Tibial artery (tissue), 4 donors: ENCODE measurements around the gene CDKN2B-AS1.
A peak's percentile ranks its signal among the peaks of the same experiment; 100 is the strongest.

Experiments used
- DNase-seq, 2 donors: peaks; one replicate each; pipeline ENCODE4 v3.0.0-alpha.2; 2019
- H3K27ac ChIP-seq, 2 donors: fragments of 200-600 bp; sonication (generic) in 1 of 2; 1 replicate in 1 of 2; 2 replicates in 1 of 2; pipeline ENCODE4 v1.5.1; 2018 to 2019; ENCODE audit warnings: mild to moderate bottlenecking in 1 of 2
- H3K27me3 ChIP-seq, 2 donors: fragments of 200-600 bp; sonication (generic) in 1 of 2; one replicate each; pipeline versions ENCODE4 v1.5.1 to v1.6.0; 2016 to 2019
- H3K36me3 ChIP-seq, 3 donors: fragments of 200-600 bp; sonication (generic) in 2 of 3; one replicate each; pipeline ENCODE4 v1.5.1; 2016 to 2019; ENCODE audit warnings: mild to moderate bottlenecking in 2 of 3
- H3K4me1 ChIP-seq, 4 donors: fragments of 200-600 bp; sonication (generic) in 2 of 4; 1 replicate in 3 of 4; 2 replicates in 1 of 4; pipeline ENCODE4 v1.5.1; 2016 to 2019
- H3K4me3 ChIP-seq, 2 donors: fragments of 200-600 bp; sonication (generic) in 1 of 2; 1 replicate in 1 of 2; 2 replicates in 1 of 2; pipeline ENCODE4 v1.5.1; 2018 to 2019; ENCODE audit warnings: mild to moderate bottlenecking in 2 of 2
- H3K9me3 ChIP-seq, 3 donors: fragments of 200-600 bp; sonication (generic) in 1 of 3; one replicate each; pipeline ENCODE4 v1.5.1; 2016 to 2019
- CTCF ChIP-seq, 2 experiments: fragments of 200-600 bp in 1 of 2; fragments of 450-650 bp in 1 of 2; IDR thresholded peaks; one replicate each; pipeline ENCODE4 v1.5.1; 2017 to 2019; ENCODE audit warnings: antibody characterized with exemption in 2 of 2, mild to moderate bottlenecking in 1 of 2, moderate library complexity in 1 of 2
- intact Hi-C: fragments of 100-400 bp; cut with DNase I; formaldehyde crosslinking; loops from one replicate; pipeline ENCODE4 v1.15.0; 2023; ENCODE audit warnings: low total_unique reads

The CDKN2B-AS1 gene

GRCh38 chr9:22002038-22002437, 7.4 kb downstream of the CDKN2B-AS1 start:
- Histone ChIP-seq H3K4me1 (peaks cover 0 to 5% (median 0%) of the 10 kb centered on the region in 4 donors), H3K27me3 (peaks cover 0 to 3% of the 10 kb centered on the region in 2 donors), H3K27ac (no peak overlapping the region), H3K36me3 (peaks cover 0 to 3% (median 0%) of the 10 kb centered on the region in 3 donors), H3K4me3 (no peak overlapping the region), H3K9me3 (no peaks in the 10 kb centered on the region)
- intact Hi-C loops = loop anchor here (10.0 kb wide), 1 partner anchor 667 kb away; the partner anchor contains the start of gene KLHL9
- TF ChIP-seq CTCF (IDR thresholded peaks at IDR 0.05) = no peak
- DNase-seq = no peak

- peaks cover 0 to 14% (median 3%) of the 10 kb centered on the region in 4 donors for H3K4me1 ChIP-seq
- peaks cover 0 to 3% of the 10 kb centered on the region in 2 donors for H3K27me3 ChIP-seq
- no peak overlapping the region for H3K4me3 ChIP-seq
- intact Hi-C loops = loop anchor here (5.0 to 10.0 kb wide), 2 partner anchors 193 to 670 kb away; partner anchors contain the start of gene KLHL9
- H3K27ac ChIP-seq = no peak overlapping the region
- DNase-seq = no peak
- TF ChIP-seq CTCF (IDR thresholded peaks at IDR 0.05) = no peak
- peaks cover 0 to 3% (median 0%) of the 10 kb centered on the region in 3 donors for H3K36me3 ChIP-seq
- no peaks in the 10 kb centered on the region for H3K9me3 ChIP-seq
Observed at GRCh38 chr9:22005021-22005701, 10.6 kb downstream of the CDKN2B-AS1 start.

- Histone ChIP-seq H3K27me3 (peaks cover 0 to 3% of the 10 kb centered on the region in 2 donors), H3K4me3 (no peak overlapping the region)
Observed at GRCh38 chr9:22005702-22006606, 11.4 kb downstream of the CDKN2B-AS1 start.

GRCh38 chr9:22008384-22008716, 13.8 kb downstream of the CDKN2B-AS1 start:
- no peak for TF ChIP-seq CTCF (IDR thresholded peaks at IDR 0.05)
- Histone ChIP-seq H3K27me3 (peaks cover 0 to 9% of the 10 kb centered on the region in 2 donors), H3K27ac (peak overlapping the region; percentile 89 to 96), H3K4me1 (peaks cover 0 to 14% (median 3%) of the 10 kb centered on the region in 4 donors), H3K4me3 (peak overlapping the region; percentile 88 to 92), H3K36me3 (peaks cover 0 to 3% (median 0%) of the 10 kb centered on the region in 3 donors), H3K9me3 (no peaks in the 10 kb centered on the region)
- intact Hi-C loops = loop anchor here (2.0 to 10.0 kb wide), 3 partner anchors 14 to 674 kb away; partner anchors contain the start of genes CDKN2A, CDKN2B-AS1 and KLHL9
- no peak for DNase-seq

More at GRCh38 chr9:22005702-22006606, 11.4 kb downstream of the CDKN2B-AS1 start:
- Histone ChIP-seq H3K36me3 (peaks cover 0 to 3% (median 0%) of the 10 kb centered on the region in 3 donors), H3K27ac (no peak overlapping the region), H3K9me3 (no peaks in the 10 kb centered on the region), H3K4me1 (peaks cover 0 to 14% (median 3%) of the 10 kb centered on the region in 4 donors)
- peak in 1 of 2 donors; percentile 47 for DNase-seq
- intact Hi-C loops = loop anchor here (5.0 to 10.0 kb wide), 2 partner anchors 194 to 671 kb away; partner anchors contain the start of gene KLHL9
- no peak for TF ChIP-seq CTCF (IDR thresholded peaks at IDR 0.05)

- H3K9me3 ChIP-seq = no peaks in the 10 kb centered on the region
- peaks cover 0 to 9% of the 10 kb centered on the region in 2 donors for H3K27me3 ChIP-seq
- peak within 1 kb of the TSS; percentile 89 to 96 for H3K27ac ChIP-seq
- H3K36me3 ChIP-seq = peaks cover 0 to 3% (median 0%) of the 10 kb centered on the region in 3 donors
- peaks cover 0 to 14% (median 3%) of the 10 kb centered on the region in 4 donors for H3K4me1 ChIP-seq
- H3K4me3 ChIP-seq = peak within 1 kb of the TSS; percentile 88 to 92
- TF ChIP-seq CTCF (IDR thresholded peaks at IDR 0.05) = peak; percentile 85 to 90
- intact Hi-C loops = loop anchor here (2.0 to 10.0 kb wide), 3 partner anchors 14 to 674 kb away; partner anchors contain the start of genes CDKN2A, CDKN2B-AS1 and KLHL9
- DNase-seq = peak; percentile 91 to 99
Observed at GRCh38 chr9:22008717-22009505, 14.3 kb downstream of the CDKN2B-AS1 start, which contains the start of gene CDKN2B. Gene CDKN2B, minus strand, starts transcription at chr9:22009305. Its CDS starts 352 bp downstream, at chr9:22008953.
